GM12878 (cell line): ENCODE data around the gene UGT1A7. TPM values are rescaled to one million over a fixed set of nuclear protein-coding genes. Genes with fewer than 3 reads are reported as not detected.

Experiments used
- ATAC-seq: fragments of 200-7000 bp; cut with Tn5 transposase; 3 replicates; pipeline ENCODE4 v1.9.1; 2020; ENCODE audit warnings: mild to moderate bottlenecking, moderate library complexity
- BruUV-seq: library from RNA; stranded (reverse); fragments of 400-500 nt; replicated peaks from 2 replicates; lab custom pipeline; 2021; lab: Mats Ljungman, UMichigan
- CTCF ChIA-PET: fragments of 300-600 bp; sonication (Branson Sonifier 250); formaldehyde crosslinking; extraction: SDS; loops from one replicate; lab custom pipeline; 2021; ENCODE audit warnings: inconsistent platforms; lab: Yijun Ruan, JAX
- POLR2A ChIA-PET: fragments of 350-600 bp; formaldehyde crosslinking; extraction: SDS; loops from one replicate; lab custom pipeline; 2021; ENCODE audit warnings: inconsistent platforms; lab: Charles Lee
- RAD21 ChIA-PET: fragments of 300-600 bp; sonication (Branson Sonifier 250); formaldehyde crosslinking; loops from one replicate; lab custom pipeline; 2023; ENCODE audit warnings: antibody characterized with exemption; ENCODE audit not compliant: unreplicated experiment; lab: Charles Lee
- SMC1A ChIA-PET: fragments of 300-600 bp; sonication (Branson Sonifier 250); formaldehyde crosslinking; loops from one replicate; lab custom pipeline; 2023; ENCODE audit not compliant: unreplicated experiment, uncharacterized antibody; lab: Charles Lee
- DNase-seq: peaks from one replicate; pipeline ENCODE4 v3.0.0-alpha.2; 2011; ENCODE audit warnings: low read depth, low spot score
- FAIRE-seq: peaks from 3 replicates; lab custom pipeline; 2011; peaks lifted over from hg19 to GRCh38; lab: Jason Lieb, UNC
- H2AFZ ChIP-seq: 2 replicates; pipeline ENCODE4 v1.6.0; 2011; ENCODE audit warnings: low read depth, low read length, control low read depth; ENCODE audit not compliant: control insufficient read depth
- H3K27ac ChIP-seq: 2 replicates; pipeline ENCODE4 v1.5.1; 2011; ENCODE audit warnings: control low read depth; ENCODE audit not compliant: control insufficient read depth, insufficient read depth
- H3K27me3 ChIP-seq, 2 experiments: replicated peaks in 1 of 2; 2 replicates each; pipeline versions ENCODE4 v1.6.0 to v1.6.1; 2011; ENCODE audit warnings: low read length in 1 of 2; ENCODE audit not compliant: control insufficient read depth in 2 of 2, insufficient read depth in 2 of 2
- H3K36me3 ChIP-seq, 2 experiments: 2 replicates each; pipeline ENCODE4 v1.5.1; 2011; ENCODE audit warnings: low read length in 1 of 2; ENCODE audit not compliant: control insufficient read depth in 2 of 2, insufficient read depth in 2 of 2
- H3K4me1 ChIP-seq: 2 replicates; pipeline ENCODE4 v1.6.1; 2011; ENCODE audit warnings: mild to moderate bottlenecking, low read length, moderate library complexity, mixed read lengths; ENCODE audit not compliant: control insufficient read depth, insufficient read depth
- H3K4me2 ChIP-seq: 2 replicates; pipeline ENCODE4 v1.6.0; 2011; ENCODE audit warnings: control low read depth; ENCODE audit not compliant: control insufficient read depth, insufficient read depth
- H3K4me3 ChIP-seq: fragments of 200-600 bp; sonication (generic); 2 replicates; pipeline ENCODE4 v1.5.1; 2016
- H3K79me2 ChIP-seq: 2 replicates; pipeline ENCODE4 v1.6.0; 2011; ENCODE audit warnings: low read length; ENCODE audit not compliant: control insufficient read depth, insufficient read depth
- H3K9ac ChIP-seq: 2 replicates; pipeline ENCODE4 v1.8.0; 2011; ENCODE audit warnings: low read length, control low read depth, mixed read lengths; ENCODE audit not compliant: control insufficient read depth, insufficient read depth
- H3K9me3 ChIP-seq: replicated peaks from 3 replicates; pipeline ENCODE4 v1.5.1; 2011; ENCODE audit warnings: mild to moderate bottlenecking, low read length; ENCODE audit not compliant: control insufficient read depth, insufficient read depth
- H4K20me1 ChIP-seq: 2 replicates; pipeline ENCODE4 v1.6.0; 2011; ENCODE audit not compliant: control insufficient read depth, insufficient read depth
- ATF7 ChIP-seq: fragments of 450-650 bp; IDR thresholded peaks from 2 replicates; pipeline ENCODE4 v1.6.1; 2016; ENCODE audit warnings: low read depth, mild to moderate bottlenecking
- BRCA1 ChIP-seq: IDR thresholded peaks from 2 replicates; pipeline ENCODE4 v1.6.1; 2011; ENCODE audit warnings: low read depth, low read length, improper control_type of control experiment
- CBFB ChIP-seq: IDR thresholded peaks from 2 replicates; pipeline ENCODE4 v1.6.1; 2016; ENCODE audit warnings: antibody characterized with exemption, low read depth
- CBX3 ChIP-seq: fragments of 200-600 bp; sonication (generic); IDR thresholded peaks from 2 replicates; pipeline ENCODE4 v1.6.1; 2016; ENCODE audit warnings: low read depth, borderline replicate concordance
- CBX5 ChIP-seq: sonication (generic); IDR thresholded peaks from 2 replicates; pipeline ENCODE4 v1.6.1; 2016; ENCODE audit warnings: low read depth, moderate library complexity, mild to moderate bottlenecking, inconsistent platforms
- CHD1 ChIP-seq: IDR thresholded peaks from 2 replicates; pipeline ENCODE4 v1.6.1; 2012; ENCODE audit warnings: low read depth, low read length, improper control_type of control experiment
- FOS ChIP-seq: IDR thresholded peaks from 3 replicates; pipeline ENCODE4 v1.6.1; 2011; ENCODE audit warnings: borderline replicate concordance; ENCODE audit not compliant: insufficient read length; ENCODE audit errors: extremely low read depth
- GATAD2B ChIP-seq: fragments of 450-650 bp; conservative IDR thresholded peaks from 2 replicates; pipeline ENCODE4 v1.6.1; 2017; ENCODE audit warnings: low read depth, mild to moderate bottlenecking, moderate library complexity
- JUNB ChIP-seq: IDR thresholded peaks from 2 replicates; pipeline ENCODE4 v1.6.1; 2016; ENCODE audit warnings: antibody characterized with exemption, mild to moderate bottlenecking
- LARP7 ChIP-seq: fragments of 450-650 bp; IDR thresholded peaks from 2 replicates; pipeline ENCODE4 v1.6.1; 2017; ENCODE audit warnings: mild to moderate bottlenecking
- MTA3 ChIP-seq: IDR thresholded peaks from 2 replicates; pipeline ENCODE4 v1.6.1; 2012; ENCODE audit warnings: low read length, inconsistent platforms, borderline replicate concordance
- POLR2AphosphoS5 ChIP-seq: IDR thresholded peaks from 2 replicates; pipeline ENCODE4 v1.6.1; 2011; ENCODE audit warnings: mild to moderate bottlenecking, low read length, inconsistent platforms
- RBBP5 ChIP-seq: fragments of 200-600 bp; sonication (generic); conservative IDR thresholded peaks from 2 replicates; pipeline ENCODE4 v1.6.1; 2016
- SUPT20H ChIP-seq: IDR thresholded peaks from 2 replicates; pipeline ENCODE4 v1.6.1; 2011; ENCODE audit warnings: low read depth, mild to moderate bottlenecking, low read length, moderate library complexity, borderline replicate concordance; ENCODE audit not compliant: control insufficient read depth
- ZBED1 ChIP-seq: IDR thresholded peaks from 2 replicates; pipeline ENCODE4 v1.6.1; 2016; ENCODE audit warnings: borderline replicate concordance
- ZNF24 ChIP-seq: fragments of 450-650 bp; IDR thresholded peaks from 2 replicates; pipeline ENCODE4 v1.6.1; 2017; ENCODE audit warnings: antibody characterized with exemption, mild to moderate bottlenecking
- ZZZ3 ChIP-seq: IDR thresholded peaks from 2 replicates; pipeline ENCODE4 v1.6.1; 2011; ENCODE audit warnings: low read depth; ENCODE audit not compliant: control insufficient read depth, insufficient read length
- WGBS: methylation state at CpG from one replicate; pipeline ENCODE4 v1.1.6; 2016; ENCODE audit warnings: low lambda C conversion rate; ENCODE audit not compliant: insufficient replicate concordance, insufficient coverage; ENCODE audit errors: missing lambda C conversion rate; 5-methylcytosine and 5-hydroxymethylcytosine counted together
- in situ Hi-C: fragments of 300-500 bp; cut with MboI; formaldehyde crosslinking; loops from 9 replicates; pipeline ENCODE4 v1.14.3; 2018; ENCODE audit warnings: mixed read lengths
- intact Hi-C: fragments of 100-400 bp; cut with micrococcal nuclease; formaldehyde crosslinking; loops from one replicate; pipeline ENCODE4 v1.14.2; 2022; ENCODE audit not compliant: unreplicated experiment
- polyA plus RNA-seq, 11 experiments: library from polyadenylated mRNA; depleted of rRNA in 4 of 11; unstranded in 6 of 11; stranded (reverse) in 5 of 11; fragments of >200 nt; fragmentation: Nextera tagmentation in 4 of 11; fragmentation: Illumina TruSeq in 1 of 11; extraction: Ambion mirVana in 4 of 11; extraction: Trizol in 1 of 11; gene quantifications; 1 replicate in 1 of 11; 2 replicates in 10 of 11; pipeline versions ENCODE4 v1.2.1 to v1.2.3, GENCODE V29; 2011 to 2016; ENCODE audit warnings: inconsistent platforms in 2 of 11, missing spikeins in 2 of 11, low read depth in 1 of 11
- total RNA-seq, 4 experiments: library from RNA; depleted of rRNA in 3 of 4; stranded (reverse); fragments of >200 nt in 3 of 4; fragmentation: Illumina TruSeq in 1 of 4; extraction: Trizol in 1 of 4; gene quantifications; 2 replicates each; pipeline versions ENCODE4 v1.2.1 to v1.2.3, GENCODE V29; 2013 to 2021
- TF ChIP-seq, protein P1 (sequence below): fragments of 450-650 bp; IDR thresholded peaks from 2 replicates; pipeline ENCODE4 v1.6.1; 2016; ENCODE audit warnings: mild to moderate bottlenecking, moderate library complexity, borderline replicate concordance
- TF ChIP-seq, protein P2 (sequence below): fragments of 450-650 bp; conservative IDR thresholded peaks from 2 replicates; pipeline ENCODE4 v1.6.1; 2017; ENCODE audit warnings: mild to moderate bottlenecking, moderate library complexity
- TF ChIP-seq, protein P3 (sequence below): IDR thresholded peaks from 2 replicates; pipeline ENCODE4 v1.6.1; 2012; ENCODE audit warnings: low read depth, low read length, improper control_type of control experiment

The UGT1A7 gene
- total and polyA plus RNA-seq, 10 of the 15 experiments (the other 5 are each of a cell fraction or from before 2014, with no cell fraction given), result not detected

DNA sequence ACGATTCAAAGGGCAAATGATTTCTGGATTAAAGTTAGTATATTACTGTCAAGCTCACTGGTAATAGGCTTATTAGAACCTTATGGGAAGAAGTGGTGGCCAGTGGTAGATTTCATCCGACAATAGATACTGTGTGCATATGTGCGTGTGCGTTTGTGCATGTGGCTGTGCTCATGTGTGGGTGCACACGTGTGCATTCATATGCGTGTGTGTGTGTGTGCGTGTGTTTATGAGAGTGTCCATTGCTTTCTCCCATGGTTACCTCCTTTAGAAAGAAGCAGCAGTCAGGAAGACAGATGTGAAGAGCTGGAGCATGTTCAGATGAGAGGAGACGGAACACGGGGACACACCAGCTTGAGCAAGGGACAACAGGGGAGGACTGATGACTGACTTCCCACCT is 87.6 kb downstream of the UGT1A7 start (continued):
- TF ChIP-seq ZNF24, result no peak
- TF ChIP-seq, protein P1, sequence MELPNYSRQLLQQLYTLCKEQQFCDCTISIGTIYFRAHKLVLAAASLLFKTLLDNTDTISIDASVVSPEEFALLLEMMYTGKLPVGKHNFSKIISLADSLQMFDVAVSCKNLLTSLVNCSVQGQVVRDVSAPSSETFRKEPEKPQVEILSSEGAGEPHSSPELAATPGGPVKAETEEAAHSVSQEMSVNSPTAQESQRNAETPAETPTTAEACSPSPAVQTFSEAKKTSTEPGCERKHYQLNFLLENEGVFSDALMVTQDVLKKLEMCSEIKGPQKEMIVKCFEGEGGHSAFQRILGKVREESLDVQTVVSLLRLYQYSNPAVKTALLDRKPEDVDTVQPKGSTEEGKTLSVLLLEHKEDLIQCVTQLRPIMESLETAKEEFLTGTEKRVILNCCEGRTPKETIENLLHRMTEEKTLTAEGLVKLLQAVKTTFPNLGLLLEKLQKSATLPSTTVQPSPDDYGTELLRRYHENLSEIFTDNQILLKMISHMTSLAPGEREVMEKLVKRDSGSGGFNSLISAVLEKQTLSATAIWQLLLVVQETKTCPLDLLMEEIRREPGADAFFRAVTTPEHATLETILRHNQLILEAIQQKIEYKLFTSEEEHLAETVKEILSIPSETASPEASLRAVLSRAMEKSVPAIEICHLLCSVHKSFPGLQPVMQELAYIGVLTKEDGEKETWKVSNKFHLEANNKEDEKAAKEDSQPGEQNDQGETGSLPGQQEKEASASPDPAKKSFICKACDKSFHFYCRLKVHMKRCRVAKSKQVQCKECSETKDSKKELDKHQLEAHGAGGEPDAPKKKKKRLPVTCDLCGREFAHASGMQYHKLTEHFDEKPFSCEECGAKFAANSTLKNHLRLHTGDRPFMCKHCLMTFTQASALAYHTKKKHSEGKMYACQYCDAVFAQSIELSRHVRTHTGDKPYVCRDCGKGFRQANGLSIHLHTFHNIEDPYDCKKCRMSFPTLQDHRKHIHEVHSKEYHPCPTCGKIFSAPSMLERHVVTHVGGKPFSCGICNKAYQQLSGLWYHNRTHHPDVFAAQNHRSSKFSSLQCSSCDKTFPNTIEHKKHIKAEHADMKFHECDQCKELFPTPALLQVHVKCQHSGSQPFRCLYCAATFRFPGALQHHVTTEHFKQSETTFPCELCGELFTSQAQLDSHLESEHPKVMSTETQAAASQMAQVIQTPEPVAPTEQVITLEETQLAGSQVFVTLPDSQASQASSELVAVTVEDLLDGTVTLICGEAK, result no peak
- TF ChIP-seq JUNB, result no peak

DNA sequence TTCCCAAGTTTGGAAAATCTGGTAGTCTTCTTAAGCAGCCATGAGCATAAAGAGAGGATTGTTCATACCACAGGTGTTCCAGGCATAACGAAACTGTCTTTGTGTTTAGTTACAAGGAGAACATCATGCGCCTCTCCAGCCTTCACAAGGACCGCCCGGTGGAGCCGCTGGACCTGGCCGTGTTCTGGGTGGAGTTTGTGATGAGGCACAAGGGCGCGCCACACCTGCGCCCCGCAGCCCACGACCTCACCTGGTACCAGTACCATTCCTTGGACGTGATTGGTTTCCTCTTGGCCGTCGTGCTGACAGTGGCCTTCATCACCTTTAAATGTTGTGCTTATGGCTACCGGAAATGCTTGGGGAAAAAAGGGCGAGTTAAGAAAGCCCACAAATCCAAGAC is 90.5 kb downstream of the UGT1A7 start:
- H3K9me3 ChIP-seq, result no peaks in the 10 kb centered on the region; the same call in 2 of the 3 replicates
- no peaks in the 10 kb centered on the region for H3K27me3 ChIP-seq
- H2AFZ ChIP-seq, result no peak overlapping the region
- FAIRE-seq, result no peak
- intact Hi-C loops, result no loop called here
- ATAC-seq, result no peak
- H3K4me2 ChIP-seq, result no peak overlapping the region
- SMC1A ChIA-PET, result no interaction called here
- WGBS, result 59% methylated on average over 16 of the region's 16 CpGs
- H3K4me1 ChIP-seq, result no peaks in the 10 kb centered on the region
- RAD21 ChIA-PET, result no interaction called here
- H3K27ac ChIP-seq, result no peak overlapping the region
- H3K9ac ChIP-seq, result no peak overlapping the region
- H4K20me1 ChIP-seq, result no peaks in the 10 kb centered on the region
- POLR2A ChIA-PET, result no interaction called here
- no peaks in the 10 kb centered on the region for H3K36me3 ChIP-seq
- in situ Hi-C loops, result no loop called here
- H3K4me3 ChIP-seq, result no peak overlapping the region
- H3K79me2 ChIP-seq, result no peaks in the 10 kb centered on the region
- no peak for DNase-seq
- CTCF ChIA-PET, result no interaction called here
- no TSS peak for BruUV-seq
- TF ChIP-seq ZBED1, result no peak
- TF ChIP-seq CBX5, result no peak
- no peak for TF ChIP-seq ZZZ3
- no peak for TF ChIP-seq FOS
- TF ChIP-seq LARP7, result no peak
- no peak for TF ChIP-seq ATF7
- TF ChIP-seq GATAD2B, result no peak
- no peak for TF ChIP-seq CBFB
- no peak for TF ChIP-seq CBX3
- TF ChIP-seq, protein P2, sequence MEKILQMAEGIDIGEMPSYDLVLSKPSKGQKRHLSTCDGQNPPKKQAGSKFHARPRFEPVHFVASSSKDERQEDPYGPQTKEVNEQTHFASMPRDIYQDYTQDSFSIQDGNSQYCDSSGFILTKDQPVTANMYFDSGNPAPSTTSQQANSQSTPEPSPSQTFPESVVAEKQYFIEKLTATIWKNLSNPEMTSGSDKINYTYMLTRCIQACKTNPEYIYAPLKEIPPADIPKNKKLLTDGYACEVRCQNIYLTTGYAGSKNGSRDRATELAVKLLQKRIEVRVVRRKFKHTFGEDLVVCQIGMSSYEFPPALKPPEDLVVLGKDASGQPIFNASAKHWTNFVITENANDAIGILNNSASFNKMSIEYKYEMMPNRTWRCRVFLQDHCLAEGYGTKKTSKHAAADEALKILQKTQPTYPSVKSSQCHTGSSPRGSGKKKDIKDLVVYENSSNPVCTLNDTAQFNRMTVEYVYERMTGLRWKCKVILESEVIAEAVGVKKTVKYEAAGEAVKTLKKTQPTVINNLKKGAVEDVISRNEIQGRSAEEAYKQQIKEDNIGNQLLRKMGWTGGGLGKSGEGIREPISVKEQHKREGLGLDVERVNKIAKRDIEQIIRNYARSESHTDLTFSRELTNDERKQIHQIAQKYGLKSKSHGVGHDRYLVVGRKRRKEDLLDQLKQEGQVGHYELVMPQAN, result no peak
- no peak for TF ChIP-seq CHD1
- TF ChIP-seq, protein P3, sequence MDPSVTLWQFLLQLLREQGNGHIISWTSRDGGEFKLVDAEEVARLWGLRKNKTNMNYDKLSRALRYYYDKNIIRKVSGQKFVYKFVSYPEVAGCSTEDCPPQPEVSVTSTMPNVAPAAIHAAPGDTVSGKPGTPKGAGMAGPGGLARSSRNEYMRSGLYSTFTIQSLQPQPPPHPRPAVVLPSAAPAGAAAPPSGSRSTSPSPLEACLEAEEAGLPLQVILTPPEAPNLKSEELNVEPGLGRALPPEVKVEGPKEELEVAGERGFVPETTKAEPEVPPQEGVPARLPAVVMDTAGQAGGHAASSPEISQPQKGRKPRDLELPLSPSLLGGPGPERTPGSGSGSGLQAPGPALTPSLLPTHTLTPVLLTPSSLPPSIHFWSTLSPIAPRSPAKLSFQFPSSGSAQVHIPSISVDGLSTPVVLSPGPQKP, result no peak
- no peak for TF ChIP-seq RBBP5
- no peak for TF ChIP-seq POLR2AphosphoS5
- TF ChIP-seq SUPT20H, result no peak
- no peak for TF ChIP-seq MTA3
- TF ChIP-seq BRCA1, result no peak
